ENCODE results near the gene AKR1D1.
"Not testable (repeated sequence)": the region's sequence is repeated elsewhere in the genome, so short reads cannot be mapped to it uniquely, and the experiment has no call there.

AKR1D1 gene

GRCh38 chr7:138125598-138126111 lies 49.4 kb downstream of the AKR1D1 start:
- DNase-seq: no peak

GRCh38 chr7:138126928-138127327 lies 50.7 kb downstream of the AKR1D1 start:
- DNase-seq: no peak

- DNase-seq: no peak
Measured at GRCh38 chr7:138127996-138128395, 51.7 kb downstream of the AKR1D1 start.

GRCh38 chr7:138129551-138130165 lies 53.4 kb downstream of the AKR1D1 start:
- DNase-seq: no peak

- DNase-seq: no peak
Measured at GRCh38 chr7:138137423-138138171, 61.3 kb downstream of the AKR1D1 start.

- DNase-seq: no peak
Measured at GRCh38 chr7:138138244-138138643, 62.0 kb downstream of the AKR1D1 start.

- no peak for DNase-seq
Measured at GRCh38 chr7:138142583-138143201, 66.4 kb downstream of the AKR1D1 start.

- DNase-seq: no peak
Measured at GRCh38 chr7:138144958-138145357, 68.7 kb downstream of the AKR1D1 start.

- DNase-seq: not testable (repeated sequence)
Measured at GRCh38 chr7:138146221-138146620, 70.0 kb downstream of the AKR1D1 start.

GRCh38 chr7:138146757-138147734 lies 70.8 kb downstream of the AKR1D1 start:
- DNase-seq: not testable (repeated sequence)

- no peak for DNase-seq
Measured at GRCh38 chr7:138151731-138152577, 75.7 kb downstream of the AKR1D1 start.

GRCh38 chr7:138154661-138155060 lies 78.4 kb downstream of the AKR1D1 start:
- no peak for DNase-seq

GRCh38 chr7:138157702-138158101 lies 81.4 kb downstream of the AKR1D1 start:
- no peak for DNase-seq

GRCh38 chr7:138158739-138159528 lies 82.7 kb downstream of the AKR1D1 start:
- no peak for DNase-seq

- DNase-seq: peak; percentile 80
Measured at GRCh38 chr7:138161600-138162081, 85.4 kb downstream of the AKR1D1 start.

- DNase-seq: no peak
Measured at GRCh38 chr7:138162236-138162635, 86.0 kb downstream of the AKR1D1 start.

GRCh38 chr7:138163800-138164199 lies 87.5 kb downstream of the AKR1D1 start:
- DNase-seq: no peak

- no peak for DNase-seq
Measured at GRCh38 chr7:138164804-138165203, 88.5 kb downstream of the AKR1D1 start.

- no peak for DNase-seq
Measured at GRCh38 chr7:138166681-138167080, 90.4 kb downstream of the AKR1D1 start.

- no peak for DNase-seq
Measured at GRCh38 chr7:138167222-138167621, 91.0 kb downstream of the AKR1D1 start.

- DNase-seq: no peak
Measured at GRCh38 chr7:138167869-138168296, 91.6 kb downstream of the AKR1D1 start.
